Heart left ventricle (tissue), 16 donors: ENCODE data around the gene KDM3B. TPM values are rescaled to one million over a fixed set of nuclear protein-coding genes. Genes with fewer than 3 reads are reported as not detected.
A peak's percentile ranks its signal among the peaks of the same experiment; 100 is the strongest.

Source experiments
- ATAC-seq, 4 donors: fragments of 200-7000 bp; cut with Tn5 transposase; one replicate each; pipeline ENCODE4 v1.9.1; 2020 to 2022; ENCODE audit warnings: moderate library complexity in 4 of 4, mild to moderate bottlenecking in 3 of 4, moderate number of reproducible peaks in 1 of 4
- DNase-seq, 5 donors: peaks; one replicate each; pipeline ENCODE4 v3.0.0-alpha.2; 2020
- H3K27ac ChIP-seq, 12 donors: fragments of 200-600 bp; sonication (generic) in 4 of 12; one replicate each; pipeline versions ENCODE4 v1.5.0 to v1.8.0; 2016 to 2022; ENCODE audit warnings: mild to moderate bottlenecking in 2 of 12
- H3K27me3 ChIP-seq, 9 donors: fragments of 200-600 bp; sonication (generic) in 2 of 9; one replicate each; pipeline versions ENCODE4 v1.5.1 to v1.8.0; 2016 to 2022; ENCODE audit warnings: mild to moderate bottlenecking in 3 of 9
- H3K36me3 ChIP-seq, 9 donors: fragments of 200-600 bp; sonication (generic) in 2 of 9; one replicate each; pipeline versions ENCODE4 v1.5.0 to v1.8.0; 2018 to 2022; ENCODE audit warnings: mild to moderate bottlenecking in 2 of 9
- H3K4me1 ChIP-seq, 12 donors: fragments of 200-600 bp; sonication (generic) in 4 of 12; one replicate each; pipeline versions ENCODE4 v1.5.0 to v1.8.0; 2016 to 2022; ENCODE audit warnings: mild to moderate bottlenecking in 3 of 12
- H3K4me3 ChIP-seq, 12 donors: fragments of 200-600 bp; sonication (generic) in 4 of 12; one replicate each; pipeline versions ENCODE4 v1.5.0 to v1.8.0; 2017 to 2022; ENCODE audit warnings: mild to moderate bottlenecking in 9 of 12, moderate library complexity in 4 of 12
- H3K9me3 ChIP-seq, 12 donors: fragments of 200-600 bp; sonication (generic) in 4 of 12; one replicate each; pipeline versions ENCODE4 v1.5.0 to v1.8.0; 2016 to 2022; ENCODE audit warnings: mild to moderate bottlenecking in 1 of 12
- POLR2A ChIP-seq, 2 donors: fragments of 450-650 bp; IDR thresholded peaks; one replicate each; pipeline ENCODE4 v1.6.1; 2017; ENCODE audit warnings: antibody characterized with exemption in 2 of 2, mild to moderate bottlenecking in 2 of 2, moderate library complexity in 2 of 2
- WGBS, 4 donors: extraction: QIAGEN DNeasy Blood & Tissue Kit in 2 of 4; methylation state at CpG; one replicate each; pipeline versions ENCODE4 v1.1.5 to v1.1.7; 2013 to 2018; 5-methylcytosine and 5-hydroxymethylcytosine counted together
- intact Hi-C, 10 donors: fragments of 100-400 bp; cut with DNase I; formaldehyde crosslinking; loops; one replicate each; pipeline versions ENCODE4 v1.11.1 to v1.14.2; 2022
- polyA plus RNA-seq, 2 donors: library from polyadenylated mRNA; stranded (reverse); fragments of 200-250 nt; gene quantifications; one replicate each; pipeline ENCODE4 v1.2.3, GENCODE V29; 2013
- total RNA-seq, 9 donors: library from RNA; depleted of rRNA in 2 of 9; stranded (reverse); fragments of >200 nt in 2 of 9; fragmentation: NEBNext Ultra II Directional in 3 of 9; extraction: Animal tissue kit (Norgen Biotek cat#: 25700) in 3 of 9; gene quantifications; one replicate each; pipeline versions ENCODE4 v1.1.0 to v1.2.4, GENCODE V29; 2016 to 2023
- TF ChIP-seq, protein P1 (sequence below), 12 donors: fragments of 200-600 bp; sonication (generic) in 4 of 12; IDR thresholded peaks; one replicate each; pipeline versions ENCODE4 v1.5.0 to v1.8.0; 2018 to 2022; ENCODE audit warnings: antibody characterized with exemption in 12 of 12, mild to moderate bottlenecking in 5 of 12
- donor health status: ischemic (EF 13 %, LVEDD 7.1; RV severe dilation, severe dysfunction).
- donor health status: healthy with polysubstance abuse.
- donor health status: DM: no; HTN: yes; CAD: no.
- donor health status: DM: no; HTN: no; CAD: no.
- donor health status: ischemic (EF 25% LVEDD 6.9; RV normal size, moderate dysfunction).
- donor health status: ischemic (EF 25% LVEDD 5.7; RV mildly dilated, moderate dysfunction).
- donor health status: healthy.
- donor health status: DM: yes; HTN: yes; CAD: no.
- donor health status: ischemic (EF 35%, LVEDD 5.7; RV mildly dilated, moderate dysfunction).
- donor health status: nonischemic (EF 11% LVEDD 7.7; RV severe dilation, severe dysfunction).
- donor health status: DM: yes; HTN: yes; CAD: no.
- donor health status: PGD.
- donor health status: ischemic (EF 29% LVEDD 5.4; RV normal size, mild dysfunction).
- donor health status: nonischemic (EF 23%, LVEDD 6.1; RV moderate dilation, normal function).

Gene KDM3B
- total and polyA plus RNA-seq, 11 donors, result 17.0 to 65.1 (median 44.8) TPM

DNA sequence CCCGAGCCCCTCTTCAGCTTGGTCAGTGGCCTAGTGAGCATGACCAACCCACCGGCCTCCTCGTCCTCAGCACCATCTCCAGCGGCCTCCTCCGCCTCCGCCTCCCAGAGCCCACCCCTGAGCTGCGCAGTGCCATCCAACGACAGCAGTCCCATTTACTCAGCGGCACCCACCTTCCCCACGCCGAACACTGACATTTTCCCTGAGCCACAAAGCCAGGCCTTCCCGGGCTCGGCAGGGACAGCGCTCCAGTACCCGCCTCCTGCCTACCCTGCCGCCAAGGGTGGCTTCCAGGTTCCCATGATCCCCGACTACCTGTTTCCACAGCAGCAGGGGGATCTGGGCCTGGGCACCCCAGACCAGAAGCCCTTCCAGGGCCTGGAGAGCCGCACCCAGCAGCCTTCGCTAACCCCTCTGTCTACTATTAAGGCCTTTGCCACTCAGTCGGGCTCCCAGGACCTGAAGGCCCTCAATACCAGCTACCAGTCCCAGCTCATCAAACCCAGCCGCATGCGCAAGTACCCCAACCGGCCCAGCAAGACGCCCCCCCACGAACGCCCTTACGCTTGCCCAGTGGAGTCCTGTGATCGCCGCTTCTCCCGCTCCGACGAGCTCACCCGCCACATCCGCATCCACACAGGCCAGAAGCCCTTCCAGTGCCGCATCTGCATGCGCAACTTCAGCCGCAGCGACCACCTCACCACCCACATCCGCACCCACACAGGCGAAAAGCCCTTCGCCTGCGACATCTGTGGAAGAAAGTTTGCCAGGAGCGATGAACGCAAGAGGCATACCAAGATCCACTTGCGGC lies 114.6 kb downstream of the KDM3B start:
- ATAC-seq (no peak), DNase-seq (no peak)
- TF ChIP-seq, protein P1, sequence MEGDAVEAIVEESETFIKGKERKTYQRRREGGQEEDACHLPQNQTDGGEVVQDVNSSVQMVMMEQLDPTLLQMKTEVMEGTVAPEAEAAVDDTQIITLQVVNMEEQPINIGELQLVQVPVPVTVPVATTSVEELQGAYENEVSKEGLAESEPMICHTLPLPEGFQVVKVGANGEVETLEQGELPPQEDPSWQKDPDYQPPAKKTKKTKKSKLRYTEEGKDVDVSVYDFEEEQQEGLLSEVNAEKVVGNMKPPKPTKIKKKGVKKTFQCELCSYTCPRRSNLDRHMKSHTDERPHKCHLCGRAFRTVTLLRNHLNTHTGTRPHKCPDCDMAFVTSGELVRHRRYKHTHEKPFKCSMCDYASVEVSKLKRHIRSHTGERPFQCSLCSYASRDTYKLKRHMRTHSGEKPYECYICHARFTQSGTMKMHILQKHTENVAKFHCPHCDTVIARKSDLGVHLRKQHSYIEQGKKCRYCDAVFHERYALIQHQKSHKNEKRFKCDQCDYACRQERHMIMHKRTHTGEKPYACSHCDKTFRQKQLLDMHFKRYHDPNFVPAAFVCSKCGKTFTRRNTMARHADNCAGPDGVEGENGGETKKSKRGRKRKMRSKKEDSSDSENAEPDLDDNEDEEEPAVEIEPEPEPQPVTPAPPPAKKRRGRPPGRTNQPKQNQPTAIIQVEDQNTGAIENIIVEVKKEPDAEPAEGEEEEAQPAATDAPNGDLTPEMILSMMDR (IDR thresholded peaks at IDR 0.05), result no peak
- no peak for TF ChIP-seq POLR2A (IDR thresholded peaks at IDR 0.05)
- peak overlapping the region in 3 of 12 donors; percentile 95 to 99 (median 98) for H3K27ac ChIP-seq
- peaks cover 0 to 25% (median 16%) of the 10 kb centered on the region in 9 donors for H3K36me3 ChIP-seq
- intact Hi-C loops, result loop anchor here in 1 of 10 donors (5.0 kb wide), 1 partner anchor 35 kb away; no protein-coding TSS in a partner anchor
- no peaks in the 10 kb centered on the region for H3K27me3 ChIP-seq
- peak overlapping the region; percentile 62 to 95 (median 86) for H3K4me3 ChIP-seq
- H3K9me3 ChIP-seq, result no peaks in the 10 kb centered on the region
- H3K4me1 ChIP-seq, result peaks cover 0 to 41% (median 27%) of the 10 kb centered on the region in 12 donors
- 86 to 91% (median 88%) methylated on average over 42 to 45 of the region's 45 CpGs for WGBS, 4 donors

DNA sequence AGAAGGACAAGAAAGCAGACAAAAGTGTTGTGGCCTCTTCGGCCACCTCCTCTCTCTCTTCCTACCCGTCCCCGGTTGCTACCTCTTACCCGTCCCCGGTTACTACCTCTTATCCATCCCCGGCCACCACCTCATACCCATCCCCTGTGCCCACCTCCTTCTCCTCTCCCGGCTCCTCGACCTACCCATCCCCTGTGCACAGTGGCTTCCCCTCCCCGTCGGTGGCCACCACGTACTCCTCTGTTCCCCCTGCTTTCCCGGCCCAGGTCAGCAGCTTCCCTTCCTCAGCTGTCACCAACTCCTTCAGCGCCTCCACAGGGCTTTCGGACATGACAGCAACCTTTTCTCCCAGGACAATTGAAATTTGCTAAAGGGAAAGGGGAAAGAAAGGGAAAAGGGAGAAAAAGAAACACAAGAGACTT lies 115.2 kb downstream of the KDM3B start:
- ATAC-seq (no peak), DNase-seq (no peak)
- H3K9me3 ChIP-seq, result no peaks in the 10 kb centered on the region
- intact Hi-C loops, result loop anchor here in 2 of 10 donors (1.0 to 5.0 kb wide), 2 partner anchors 24 to 35 kb away; no protein-coding TSS in a partner anchor
- H3K27ac ChIP-seq, result no peak overlapping the region
- H3K4me1 ChIP-seq, result peaks cover 0 to 41% (median 27%) of the 10 kb centered on the region in 12 donors
- WGBS, 4 donors, result 78 to 88% (median 81%) methylated on average over 14 of the region's 14 CpGs
- H3K4me3 ChIP-seq, result peak overlapping the region in 10 of 12 donors; percentile 62 to 94 (median 83)
- TF ChIP-seq, protein P1 (IDR thresholded peaks at IDR 0.05), result no peak
- TF ChIP-seq POLR2A (IDR thresholded peaks at IDR 0.05), result no peak
- H3K36me3 ChIP-seq, result peaks cover 0 to 25% (median 16%) of the 10 kb centered on the region in 9 donors
- no peaks in the 10 kb centered on the region for H3K27me3 ChIP-seq

DNA sequence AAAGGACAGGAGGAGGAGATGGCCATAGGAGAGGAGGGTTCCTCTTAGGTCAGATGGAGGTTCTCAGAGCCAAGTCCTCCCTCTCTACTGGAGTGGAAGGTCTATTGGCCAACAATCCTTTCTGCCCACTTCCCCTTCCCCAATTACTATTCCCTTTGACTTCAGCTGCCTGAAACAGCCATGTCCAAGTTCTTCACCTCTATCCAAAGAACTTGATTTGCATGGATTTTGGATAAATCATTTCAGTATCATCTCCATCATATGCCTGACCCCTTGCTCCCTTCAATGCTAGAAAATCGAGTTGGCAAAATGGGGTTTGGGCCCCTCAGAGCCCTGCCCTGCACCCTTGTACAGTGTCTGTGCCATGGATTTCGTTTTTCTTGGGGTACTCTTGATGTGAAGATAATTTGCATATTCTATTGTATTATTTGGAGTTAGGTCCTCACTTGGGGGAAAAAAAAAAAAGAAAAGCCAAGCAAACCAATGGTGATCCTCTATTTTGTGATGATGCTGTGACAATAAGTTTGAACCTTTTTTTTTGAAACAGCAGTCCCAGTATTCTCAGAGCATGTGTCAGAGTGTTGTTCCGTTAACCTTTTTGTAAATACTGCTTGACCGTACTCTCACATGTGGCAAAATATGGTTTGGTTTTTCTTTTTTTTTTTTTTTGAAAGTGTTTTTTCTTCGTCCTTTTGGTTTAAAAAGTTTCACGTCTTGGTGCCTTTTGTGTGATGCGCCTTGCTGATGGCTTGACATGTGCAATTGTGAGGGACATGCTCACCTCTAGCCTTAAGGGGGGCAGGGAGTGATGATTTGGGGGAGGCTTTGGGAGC lies 115.9 kb downstream of the KDM3B start:
- DNase-seq, result no peak
- H3K27me3 ChIP-seq, result no peaks in the 10 kb centered on the region
- no peak for TF ChIP-seq POLR2A (IDR thresholded peaks at IDR 0.05)
- TF ChIP-seq, protein P1 (IDR thresholded peaks at IDR 0.05), result no peak
- intact Hi-C loops, result loop anchor here in 2 of 10 donors (1.0 to 5.0 kb wide), 2 partner anchors 23 to 34 kb away; no protein-coding TSS in a partner anchor
- no peak overlapping the region for H3K27ac ChIP-seq
- peak overlapping the region in 9 of 12 donors; percentile 68 to 94 (median 85) for H3K4me3 ChIP-seq
- WGBS, 4 donors, result 86 to 91% (median 90%) methylated on average over 7 of the region's 7 CpGs
- H3K36me3 ChIP-seq, result peaks cover 0 to 25% (median 16%) of the 10 kb centered on the region in 9 donors
- ATAC-seq, result no peak
- H3K9me3 ChIP-seq, result no peaks in the 10 kb centered on the region
- peaks cover 0 to 39% (median 24%) of the 10 kb centered on the region in 12 donors for H3K4me1 ChIP-seq
